HG03442 (cell line): ENCODE measurements around the gene TIMM10.
A peak's percentile ranks its signal among the peaks of the same experiment; 100 is the strongest.

Experiments
- ATAC-seq: cut with Tn5 transposase; IDR thresholded peaks from one replicate; pipeline ENCODE4 v1.9.1; 2021; ENCODE audit warnings: mild to moderate bottlenecking, moderate library complexity; ENCODE audit not compliant: unreplicated experiment

Gene TIMM10, protein sequence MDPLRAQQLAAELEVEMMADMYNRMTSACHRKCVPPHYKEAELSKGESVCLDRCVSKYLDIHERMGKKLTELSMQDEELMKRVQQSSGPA

DNA sequence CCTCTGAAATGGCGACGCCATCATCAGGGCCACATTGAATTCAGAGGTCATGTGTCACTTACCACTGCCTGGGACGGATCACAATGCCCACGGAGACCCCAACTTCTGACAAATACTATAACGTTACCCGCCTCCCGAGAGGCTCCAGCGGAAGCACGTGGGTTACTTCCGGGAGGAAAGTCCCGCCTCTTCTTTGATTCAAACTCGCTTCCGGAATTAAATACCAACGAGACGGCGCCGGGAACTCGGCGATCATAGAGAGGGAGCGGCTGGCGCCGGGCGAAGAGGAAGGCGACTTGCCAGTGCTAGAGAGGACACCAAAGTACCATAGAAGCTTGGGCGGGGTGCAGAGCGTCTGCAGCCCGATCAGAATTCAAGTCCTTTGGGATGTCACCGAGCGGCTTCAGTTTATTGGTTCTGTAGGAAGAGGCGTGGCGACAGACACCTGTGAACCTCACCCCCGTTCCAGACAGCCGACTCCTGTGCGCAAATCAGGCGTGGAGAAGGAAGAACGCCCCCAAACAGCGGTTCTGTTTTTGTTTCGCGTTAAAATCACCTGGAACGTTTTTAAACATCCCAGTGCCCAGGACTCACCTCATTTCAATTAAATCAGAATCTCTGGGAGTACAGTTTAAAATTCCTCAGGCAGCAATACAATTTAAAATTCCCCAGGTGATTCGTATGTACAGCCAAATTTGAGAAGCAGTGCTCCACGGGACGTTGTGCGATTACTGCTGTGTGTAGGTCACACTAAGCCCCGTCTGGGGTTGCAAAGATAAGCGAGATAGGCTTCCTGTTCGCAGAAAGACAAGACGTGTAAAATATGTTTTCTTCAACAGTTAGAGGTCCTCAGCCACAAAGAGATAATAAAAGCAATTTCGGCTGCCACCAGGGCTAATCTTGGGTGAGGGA lies at the start of gene TIMM10:
Gene TIMM10, minus strand, starts transcription at position 159 of the 912 bp plus-strand sequence. CDS start 565 bp downstream, outside the sequence.
- peak; percentile 98 for ATAC-seq

DNA sequence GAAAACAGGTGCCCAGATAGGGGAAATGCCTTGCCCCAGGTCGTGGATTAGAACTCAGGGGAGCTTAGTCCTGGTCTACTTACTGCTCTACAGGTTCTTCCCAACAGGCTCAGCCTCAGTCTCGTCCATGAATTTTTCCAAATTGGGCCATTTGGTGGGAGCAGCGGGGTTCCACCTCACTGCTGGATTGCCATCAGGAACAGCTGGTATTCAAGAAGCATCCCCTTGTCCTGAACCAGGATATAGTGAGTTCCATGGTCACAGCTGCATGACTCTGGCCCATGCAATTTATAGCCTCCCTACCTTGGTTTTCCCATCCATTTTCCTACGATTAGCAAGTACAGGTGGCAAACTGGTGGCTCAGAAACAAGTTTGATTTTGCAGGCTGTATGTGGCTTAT lies 43.5 kb upstream of the TIMM10 start:
- ATAC-seq, result no peak

DNA sequence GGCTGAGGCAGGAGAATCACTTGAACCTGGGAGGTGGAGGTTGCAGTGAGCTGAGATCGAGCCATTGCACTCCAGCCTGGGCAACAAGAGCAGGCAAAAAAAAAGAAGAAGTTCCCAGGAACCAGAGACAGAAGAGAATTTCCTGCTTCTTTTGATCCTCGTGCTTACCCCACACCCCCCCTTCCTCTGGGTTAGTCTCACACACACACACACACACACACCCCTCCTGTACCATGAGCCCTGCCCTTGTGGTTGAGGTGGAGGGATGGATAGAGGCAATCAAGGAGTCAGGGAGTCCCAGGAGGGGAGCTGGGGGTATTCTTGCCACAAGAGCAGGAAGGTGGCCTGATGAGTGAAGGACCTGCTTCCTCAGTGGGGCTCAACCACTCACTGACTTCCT lies 41.1 kb upstream of the TIMM10 start:
- no peak for ATAC-seq

DNA sequence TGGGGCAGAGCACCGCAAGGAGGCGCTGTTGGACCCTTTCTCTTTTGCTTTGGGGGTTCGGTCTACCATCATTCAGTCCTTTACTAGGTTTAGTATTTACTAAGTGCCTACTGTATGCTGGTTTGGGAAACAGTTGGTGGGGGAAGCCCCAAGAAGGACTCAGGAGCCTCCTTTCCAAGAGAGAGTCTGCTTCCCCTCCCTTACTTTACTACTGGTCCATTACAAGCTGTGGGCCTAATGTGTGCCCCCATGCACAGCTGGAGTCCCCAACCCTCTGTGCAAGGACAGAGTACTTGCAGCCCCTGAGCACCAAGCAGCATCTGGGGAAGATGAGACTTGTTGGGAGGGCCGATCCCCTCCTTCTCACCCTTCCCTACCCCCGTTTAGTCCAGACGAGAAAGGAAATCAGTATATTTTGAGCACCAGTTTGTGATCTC lies 37.8 kb upstream of the TIMM10 start:
- ATAC-seq, result peak; percentile 0

DNA sequence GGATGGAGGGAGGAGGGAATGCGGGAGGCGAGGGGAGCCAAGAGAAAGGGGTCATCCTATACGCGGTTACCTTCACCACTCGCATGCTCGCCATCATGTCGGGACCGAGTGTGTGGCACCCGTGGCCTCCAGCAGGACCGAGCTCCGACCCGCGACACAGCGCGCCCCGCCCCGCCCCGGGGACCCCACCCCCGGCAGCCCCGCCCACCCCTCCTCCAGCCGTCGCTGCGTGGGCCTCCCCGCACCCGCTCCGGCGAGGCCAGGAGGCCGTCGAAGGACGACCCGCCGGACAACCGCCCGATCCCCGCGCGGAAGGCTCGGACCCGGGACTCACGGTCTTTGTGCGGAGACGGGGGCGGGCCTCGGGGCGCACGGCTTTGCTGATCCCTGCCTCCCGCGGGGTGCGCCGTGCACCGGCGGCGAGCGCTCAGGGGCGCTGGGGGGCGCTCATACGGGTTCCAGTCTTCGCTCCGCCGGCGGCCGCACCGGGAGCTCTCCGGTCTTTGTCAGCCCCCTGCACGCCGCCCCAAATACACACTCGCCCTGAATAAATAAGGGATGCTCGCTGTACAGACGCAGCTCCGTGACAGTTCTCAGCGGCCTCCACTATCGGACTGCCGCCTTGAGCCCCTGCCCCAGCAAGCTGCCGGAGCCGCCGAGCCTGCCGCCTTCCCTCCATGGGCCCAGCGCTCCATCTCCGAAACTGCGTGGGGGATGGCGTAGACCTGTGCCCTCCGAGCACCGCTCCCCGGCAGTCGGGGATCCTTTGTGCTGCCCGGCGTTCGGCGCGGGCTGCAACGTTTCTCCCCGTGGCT lies 37.2 kb upstream of the TIMM10 start, which contains the start of gene UBE2L6:
Gene UBE2L6, minus strand, starts transcription at position 158 of the 815 bp plus-strand sequence. Its CDS starts 61 bp downstream, at position 97.
- peak; percentile 62 for ATAC-seq

DNA sequence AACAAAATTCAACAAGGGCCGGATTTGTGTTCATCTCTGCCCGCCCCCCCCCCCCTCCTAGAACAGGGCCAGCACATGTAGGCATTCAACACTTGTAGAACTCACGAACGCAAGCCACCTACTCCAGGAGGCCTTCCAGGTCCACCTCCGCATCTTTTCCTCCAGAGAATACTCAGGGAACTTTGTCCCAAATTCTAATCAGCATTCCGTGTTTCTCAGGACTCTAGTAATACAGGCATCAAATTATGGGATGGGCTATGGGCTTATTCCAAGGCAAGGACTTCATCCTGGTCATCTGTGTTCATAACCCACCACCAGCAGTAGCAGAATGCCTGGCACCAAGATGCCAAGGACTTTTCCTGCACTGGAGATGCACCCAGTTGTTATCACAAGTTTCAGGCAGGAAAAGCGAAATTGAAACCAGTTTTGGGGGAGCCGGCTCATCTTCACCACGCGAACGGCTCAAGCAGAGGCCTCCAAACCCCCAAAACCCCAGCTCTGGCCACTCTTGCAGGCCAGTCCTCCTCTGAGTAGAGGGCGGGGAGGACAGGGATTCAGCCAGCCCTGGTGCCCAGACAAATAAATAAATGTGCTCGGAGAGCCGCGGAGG lies 36.5 kb upstream of the TIMM10 start:
- peak; percentile 1 for ATAC-seq

DNA sequence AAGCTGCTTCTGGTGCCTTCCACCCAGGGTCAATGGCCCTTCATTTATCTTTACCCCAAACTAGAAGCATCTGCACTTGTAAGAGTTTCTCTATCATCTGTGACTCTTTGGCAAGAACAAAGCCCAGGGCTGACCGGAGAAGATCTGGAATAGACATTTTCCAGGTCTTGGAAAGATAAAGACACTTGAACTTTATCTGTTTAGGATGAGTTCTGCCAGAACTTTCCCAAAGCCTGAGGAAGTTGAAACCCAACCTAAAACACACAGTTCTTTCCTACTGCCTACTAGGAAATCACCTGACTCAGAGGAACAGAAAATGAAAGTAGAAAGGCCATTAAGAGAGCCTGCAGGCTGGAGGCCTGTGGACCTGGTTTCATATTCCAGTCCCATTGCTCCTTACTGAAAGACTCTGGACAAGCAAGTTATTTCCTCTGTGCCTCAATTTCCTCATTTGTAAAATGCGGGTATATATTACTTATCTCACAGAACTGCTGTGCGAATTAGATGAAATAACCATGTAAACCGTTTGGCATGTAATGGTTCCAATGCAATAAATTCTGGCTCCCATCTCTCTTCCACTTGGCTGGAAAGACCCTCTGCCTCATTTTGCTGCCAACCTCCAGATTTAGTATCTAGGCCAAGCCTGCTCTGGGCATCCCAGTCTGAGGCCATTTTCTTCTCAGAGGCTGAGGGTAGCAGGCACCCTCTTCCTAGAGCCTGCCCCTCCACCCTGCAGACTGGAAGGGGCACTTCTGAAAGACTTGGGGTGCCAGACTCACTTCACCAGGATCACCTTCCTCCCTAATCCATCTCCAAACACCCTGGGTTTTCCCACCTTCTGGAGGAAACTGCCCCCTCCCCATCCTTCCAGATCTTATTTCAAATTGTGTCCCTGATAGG lies 35.7 kb upstream of the TIMM10 start:
- ATAC-seq, result peak; percentile 54

DNA sequence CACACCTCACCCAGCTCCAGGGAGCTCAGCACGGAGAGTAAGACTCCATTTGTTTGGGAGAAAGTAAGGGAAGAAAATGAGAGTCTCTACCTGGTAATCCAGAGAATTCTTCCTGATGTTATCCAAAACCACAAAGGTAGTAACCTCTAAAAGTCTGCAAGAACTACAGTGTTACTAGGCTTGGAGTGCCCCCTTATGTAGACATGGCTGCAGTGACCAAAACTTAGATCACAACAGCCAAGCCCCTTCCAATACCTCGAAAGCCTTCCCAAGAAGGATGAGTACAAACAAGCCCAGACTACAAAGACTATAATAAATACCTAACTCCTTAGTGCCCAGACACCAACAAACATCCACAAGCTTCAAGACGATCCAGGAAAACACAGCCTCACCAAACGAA lies 32.0 kb upstream of the TIMM10 start:
- no peak for ATAC-seq

DNA sequence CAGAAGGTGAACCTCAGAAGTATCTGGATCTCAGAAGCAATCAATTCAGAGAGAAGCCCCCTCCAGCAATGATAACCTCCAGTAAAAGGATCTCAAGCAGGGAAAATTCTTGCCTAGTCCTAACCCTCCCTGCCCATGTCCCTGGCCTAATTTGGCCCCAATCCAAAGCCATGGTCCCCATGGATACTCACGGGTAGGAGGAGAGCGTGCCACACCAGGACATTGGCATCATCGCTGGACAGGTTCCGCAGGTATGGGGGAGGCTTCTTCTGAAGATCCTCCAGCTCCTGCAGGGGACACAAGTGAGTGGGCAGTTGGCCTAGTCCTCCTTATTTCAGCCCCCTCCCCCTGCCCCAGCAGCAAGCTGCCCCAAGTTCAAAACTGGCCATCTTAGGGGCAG lies 29.6 kb upstream of the TIMM10 start:
- no peak for ATAC-seq

DNA sequence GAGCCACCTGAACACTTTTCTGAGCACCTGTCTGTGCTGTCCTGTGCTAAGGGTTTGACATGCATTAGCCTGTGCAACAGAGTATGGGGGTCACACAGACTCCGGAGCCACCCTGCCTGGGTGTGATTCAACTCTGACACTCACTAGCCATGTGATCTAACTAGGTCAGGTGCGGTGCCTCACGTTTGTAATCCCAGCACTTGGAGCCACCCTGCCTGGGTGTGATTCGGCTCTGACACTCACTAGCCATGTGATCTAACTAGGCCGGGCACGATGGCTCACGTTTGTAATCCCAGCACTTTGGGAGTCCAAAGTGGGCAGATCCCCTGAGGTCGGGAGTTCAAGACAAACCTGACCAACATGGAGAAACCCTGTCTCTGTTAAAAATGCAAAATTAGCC lies 25.5 kb upstream of the TIMM10 start:
- no peak for ATAC-seq

DNA sequence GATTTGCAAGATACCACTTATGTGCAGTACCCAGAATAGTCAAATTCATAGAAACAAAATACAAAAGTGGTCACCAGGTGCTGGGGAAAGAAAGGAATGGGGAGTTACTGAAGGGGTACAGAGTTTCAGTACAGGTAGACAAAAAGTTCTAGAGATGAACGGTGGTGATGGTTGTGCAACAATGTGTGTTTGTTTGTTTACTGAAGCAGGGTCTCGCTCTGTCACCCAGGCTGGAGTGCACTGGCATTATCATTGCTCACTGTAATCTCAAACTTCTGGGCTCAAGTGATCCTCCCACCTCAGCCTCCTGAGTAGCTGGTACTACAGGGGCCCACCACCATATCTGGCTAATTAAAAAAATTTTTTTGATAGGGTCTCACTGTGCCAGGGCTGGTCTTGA lies 24.8 kb upstream of the TIMM10 start:
- ATAC-seq, result no peak

DNA sequence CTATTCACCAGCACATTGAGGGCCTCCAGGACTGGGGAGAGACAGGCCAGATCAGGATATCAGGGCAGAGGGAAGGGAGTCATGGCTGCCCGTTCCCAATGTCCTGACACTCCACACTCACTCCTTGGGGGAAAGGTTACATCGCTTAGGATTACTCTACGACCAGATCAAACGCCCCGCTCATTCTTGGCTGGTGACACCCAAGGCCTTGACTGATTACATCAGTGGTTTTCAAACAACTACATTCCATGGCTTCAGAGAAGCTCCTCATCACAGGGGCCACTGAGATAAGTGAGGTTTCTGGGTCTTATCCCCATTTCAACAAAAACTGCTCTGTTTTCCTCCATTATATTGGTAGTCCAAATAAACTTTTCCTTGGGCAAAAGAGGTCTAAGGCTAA lies 21.9 kb upstream of the TIMM10 start:
- ATAC-seq, result no peak

DNA sequence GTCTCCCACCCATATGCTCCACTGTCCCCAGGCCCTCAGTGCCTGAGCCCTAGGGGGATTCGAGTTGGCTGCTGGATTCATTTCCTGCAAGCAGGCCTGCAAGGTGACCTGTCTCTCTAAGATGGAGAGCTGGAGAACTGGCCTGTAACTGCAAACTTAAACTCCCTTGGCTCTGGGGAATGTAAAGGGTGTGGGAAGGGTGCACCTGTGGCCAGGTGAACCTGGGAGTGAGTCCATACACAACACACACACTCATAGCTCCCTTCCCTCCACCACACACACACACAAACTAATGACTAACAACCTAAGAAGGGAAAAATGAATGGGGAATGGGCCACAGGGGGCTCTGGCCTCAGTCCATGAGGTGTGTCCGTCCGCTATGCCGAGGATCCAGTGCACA lies 21.4 kb upstream of the TIMM10 start:
- no peak for ATAC-seq

DNA sequence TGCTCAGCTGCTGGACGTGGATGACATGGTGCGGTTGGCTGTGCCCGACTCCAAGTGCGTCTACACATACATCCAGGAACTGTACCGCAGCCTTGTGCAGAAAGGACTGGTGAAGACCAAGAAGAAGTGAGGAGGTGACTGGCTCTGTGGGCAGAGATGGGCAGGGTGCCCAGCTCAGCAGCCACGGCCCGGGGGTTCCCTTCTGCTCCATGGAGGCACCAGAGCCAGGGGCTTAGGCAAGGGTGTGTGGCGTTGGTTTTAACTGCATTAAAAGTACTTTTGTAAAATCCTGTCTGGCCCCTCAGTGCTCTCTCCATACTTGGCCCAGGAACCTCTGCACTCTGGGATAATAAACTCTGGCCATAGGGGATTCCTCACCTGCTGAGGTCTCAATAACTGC lies 19.4 kb upstream of the TIMM10 start:
- no peak for ATAC-seq

DNA sequence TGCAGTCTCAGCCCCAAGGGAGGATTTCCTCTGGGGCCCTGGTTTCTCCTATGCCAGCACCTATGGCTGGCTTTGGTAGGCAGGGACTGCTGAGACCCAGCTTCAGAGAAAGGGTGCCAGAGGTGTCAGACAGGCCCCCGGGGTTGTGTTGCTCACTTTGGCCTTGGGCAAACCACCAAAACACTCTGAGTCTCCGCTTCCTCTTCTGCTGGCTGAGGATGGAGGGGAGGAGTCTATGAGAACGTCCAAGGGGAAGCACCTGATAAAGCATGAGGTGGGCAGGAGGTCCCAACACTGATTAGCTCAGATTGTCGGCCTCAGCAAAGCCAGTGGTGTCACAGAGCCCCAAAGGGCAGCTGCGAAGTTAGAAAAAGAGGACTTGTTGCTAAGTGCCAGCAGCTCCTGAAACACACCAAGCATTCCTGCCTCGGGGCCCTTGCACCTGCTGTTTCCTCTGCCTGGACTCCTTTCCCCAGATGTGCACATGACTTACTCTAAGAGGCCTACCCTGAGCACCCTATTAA lies 17.4 kb upstream of the TIMM10 start:
- peak; percentile 83 for ATAC-seq

DNA sequence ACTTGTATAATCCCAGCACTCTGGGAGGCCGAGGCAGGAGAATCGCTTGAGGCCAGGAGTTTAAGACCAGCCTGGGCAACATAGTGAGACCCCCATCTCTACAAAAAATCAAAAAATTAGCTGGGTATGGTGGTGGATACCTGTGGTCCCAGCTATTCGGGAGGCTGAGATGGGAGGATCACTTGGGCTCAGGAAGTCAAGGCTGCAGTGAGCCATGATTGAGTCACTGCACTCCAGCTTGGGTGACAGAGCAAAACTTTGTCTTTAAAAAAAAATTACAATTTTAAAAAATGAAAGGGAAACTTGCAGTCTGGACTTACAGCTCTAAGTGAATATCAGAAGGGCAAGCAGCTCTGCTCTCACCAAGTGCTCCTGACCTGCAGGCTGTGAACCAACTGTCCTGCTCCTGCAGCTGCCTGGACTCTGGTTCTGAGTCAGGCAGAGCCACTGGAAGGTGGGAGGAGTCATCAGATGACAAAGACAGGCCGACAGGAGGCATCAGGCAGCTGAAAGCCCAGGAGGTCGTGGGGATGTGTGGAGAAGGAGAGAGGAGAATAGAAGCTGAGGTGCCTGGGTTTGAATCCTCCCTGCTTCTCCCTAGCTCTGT lies 16.4 kb upstream of the TIMM10 start:
- peak; percentile 78 for ATAC-seq

DNA sequence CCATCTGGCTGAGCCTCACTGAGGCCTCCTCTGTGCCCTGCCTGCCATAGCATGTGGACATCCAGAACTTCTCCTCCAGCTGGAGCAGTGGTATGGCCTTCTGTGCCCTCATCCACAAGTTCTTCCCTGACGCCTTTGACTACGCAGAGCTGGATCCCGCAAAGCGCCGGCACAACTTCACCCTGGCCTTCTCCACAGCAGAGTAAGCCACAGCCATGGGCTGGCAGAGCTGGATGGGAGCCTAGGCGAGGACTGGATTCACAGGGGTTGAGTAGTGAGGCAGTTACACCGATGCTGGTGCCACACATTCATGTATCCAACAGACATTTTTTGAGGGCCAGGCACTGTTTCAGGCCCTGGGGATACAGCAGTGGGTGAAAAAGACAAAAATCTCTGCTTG lies 15.9 kb upstream of the TIMM10 start:
- no peak for ATAC-seq

DNA sequence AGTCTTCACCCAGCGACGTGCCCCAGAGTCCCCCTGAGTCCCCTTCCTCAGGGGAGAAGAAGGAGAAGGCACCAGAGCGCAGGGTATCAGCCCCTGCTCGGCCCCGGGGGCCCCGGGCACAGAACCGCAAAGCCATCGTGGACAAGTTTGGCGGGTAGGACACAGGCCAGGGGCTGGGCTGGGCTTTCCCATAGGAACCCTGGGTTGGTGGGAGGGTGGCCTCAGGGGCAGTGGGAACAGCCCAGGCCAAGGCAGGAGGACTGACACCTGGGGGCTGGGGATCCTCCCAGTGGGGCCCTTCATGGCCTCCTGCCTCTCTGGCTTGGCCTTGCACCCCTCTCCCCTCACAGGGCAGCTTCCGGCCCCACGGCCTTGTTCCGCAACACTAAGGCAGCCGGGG lies 15.3 kb upstream of the TIMM10 start:
- no peak for ATAC-seq

DNA sequence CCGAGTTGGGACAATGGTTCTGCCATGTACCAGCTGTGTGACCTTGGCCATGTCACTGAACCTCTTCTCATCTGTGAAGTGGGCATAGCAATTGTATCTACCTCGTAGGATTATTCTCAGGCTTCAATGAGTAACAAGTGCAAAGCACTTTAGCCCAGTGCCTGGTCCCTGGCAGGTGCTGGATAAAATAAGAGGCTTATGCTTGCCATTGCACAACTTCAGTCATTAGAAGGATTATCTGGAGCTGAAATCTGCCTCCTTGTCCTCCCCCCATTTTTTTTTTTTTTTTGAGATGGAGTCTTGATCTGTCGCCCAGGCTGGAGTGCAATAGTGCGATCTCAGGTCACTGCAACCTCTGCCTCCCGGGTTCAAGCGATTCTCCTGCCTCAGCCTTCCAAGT lies 14.0 kb upstream of the TIMM10 start:
- ATAC-seq, result no peak
